Nephron (organoid): ENCODE data around the gene TMTC2.
A peak's percentile ranks its signal among the peaks of the same experiment; 100 is the strongest.

Experiments
- H3K27ac Mint-ChIP-seq, 3 experiments: 2 replicates each; pipeline ENCODE4 v1.8.0; 2020; ENCODE audit warnings: mixed read lengths in 3 of 3, mild to moderate bottlenecking in 2 of 3, moderate library complexity in 1 of 3
- H3K27me3 Mint-ChIP-seq: 2 replicates; pipeline ENCODE4 v1.8.0; 2021; ENCODE audit warnings: low read depth, mild to moderate bottlenecking, moderate library complexity, mixed read lengths
- H3K36me3 Mint-ChIP-seq: 2 replicates; pipeline ENCODE4 v1.8.0; 2020; ENCODE audit warnings: low read depth, mixed read lengths
- H3K4me1 Mint-ChIP-seq: 2 replicates; pipeline ENCODE4 v1.8.0; 2020; ENCODE audit warnings: mixed read lengths
- H3K4me3 Mint-ChIP-seq, 3 experiments: 2 replicates each; pipeline ENCODE4 v1.8.0; 2020; ENCODE audit warnings: mild to moderate bottlenecking in 3 of 3, mixed read lengths in 3 of 3, moderate library complexity in 2 of 3
- H3K9me3 Mint-ChIP-seq: 2 replicates; pipeline ENCODE4 v1.8.0; 2020; ENCODE audit warnings: mixed read lengths
- CTCF ChIP-seq, 3 experiments: fragments of 200-600 bp; sonication (generic); IDR thresholded peaks; one replicate each; pipeline ENCODE4 v1.5.0; 2021; ENCODE audit warnings: antibody characterized with exemption in 3 of 3; ENCODE audit not compliant: unreplicated experiment in 3 of 3

TMTC2 gene

GRCh38 chr12:82686168-82687020, at the start of gene TMTC2:
Gene TMTC2, plus strand, starts transcription at chr12:82686906.
- H3K36me3 Mint-ChIP-seq: no peaks in the 10 kb centered on the region
- H3K27ac Mint-ChIP-seq: peak within 1 kb of the TSS; percentile 94 to 95 (median 95)
- peaks cover 3% of the 10 kb centered on the region for H3K27me3 Mint-ChIP-seq
- peaks cover 46% of the 10 kb centered on the region for H3K4me1 Mint-ChIP-seq
- TF ChIP-seq CTCF (IDR thresholded peaks at IDR 0.05; ENCODE audit: unreplicated experiment in 3 of 3): no peak
- H3K4me3 Mint-ChIP-seq: peak within 1 kb of the TSS; percentile 90 to 95 (median 91)
- no peaks in the 10 kb centered on the region for H3K9me3 Mint-ChIP-seq

DNA sequence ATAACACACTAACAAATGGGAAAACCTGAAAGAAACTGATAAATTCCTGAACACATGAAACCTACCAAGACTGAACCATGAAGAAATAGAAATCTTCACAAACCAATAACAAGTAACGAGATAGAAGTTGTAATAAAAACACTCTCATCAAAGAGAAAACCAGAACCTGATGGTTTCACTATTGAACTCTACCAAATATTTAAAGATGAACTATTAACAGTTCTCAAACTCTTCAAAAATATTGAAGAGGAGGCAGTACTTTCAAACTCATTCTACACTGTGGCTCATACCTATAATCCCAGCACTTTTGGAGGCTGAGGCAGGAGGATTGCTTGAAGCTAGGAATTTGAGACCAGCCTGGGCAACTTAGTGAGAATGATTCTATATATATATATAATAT, 48.4 kb upstream of the TMTC2 start:
- no peak for TF ChIP-seq CTCF (IDR thresholded peaks at IDR 0.05; ENCODE audit: unreplicated experiment in 3 of 3)
- H3K36me3 Mint-ChIP-seq: no peaks in the 10 kb centered on the region
- no peaks in the 10 kb centered on the region for H3K4me1 Mint-ChIP-seq

DNA sequence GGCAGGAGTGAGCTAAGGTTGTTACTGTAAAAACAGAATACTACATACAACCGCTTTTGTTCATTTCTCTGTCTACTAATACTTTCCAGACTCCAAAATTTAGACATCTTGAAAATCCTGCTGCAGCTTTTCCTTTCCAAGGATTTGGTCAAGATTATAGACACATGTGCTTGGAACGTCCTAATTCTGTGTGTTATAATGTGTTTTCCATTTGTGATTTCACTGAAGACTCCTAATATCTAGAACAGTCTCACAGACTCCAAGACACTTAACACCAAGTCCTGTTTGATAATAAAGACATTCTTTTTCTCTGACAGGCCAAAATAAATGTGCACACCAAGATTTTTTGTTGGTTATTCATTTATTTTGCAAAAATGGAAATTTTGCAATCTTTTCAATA, 41.8 kb upstream of the TMTC2 start:
- Mint-ChIP-seq H3K4me3 (no peak overlapping the region), H3K4me1 (no peaks in the 10 kb centered on the region), H3K27ac (no peak overlapping the region), H3K27me3 (no peaks in the 10 kb centered on the region), H3K9me3 (no peaks in the 10 kb centered on the region), H3K36me3 (no peaks in the 10 kb centered on the region)
- TF ChIP-seq CTCF (IDR thresholded peaks at IDR 0.05; ENCODE audit: unreplicated experiment in 3 of 3): no peak

More for the DNA sequence above, 48.4 kb upstream of the TMTC2 start:
- Mint-ChIP-seq H3K27ac (no peak overlapping the region), H3K4me3 (no peak overlapping the region), H3K27me3 (no peaks in the 10 kb centered on the region), H3K9me3 (peaks cover 12% of the 10 kb centered on the region)

- Mint-ChIP-seq H3K4me1 (no peaks in the 10 kb centered on the region), H3K27ac (no peak overlapping the region), H3K27me3 (no peaks in the 10 kb centered on the region), H3K9me3 (no peaks in the 10 kb centered on the region), H3K4me3 (no peak overlapping the region), H3K36me3 (no peaks in the 10 kb centered on the region)
- no peak for TF ChIP-seq CTCF (IDR thresholded peaks at IDR 0.05; ENCODE audit: unreplicated experiment in 3 of 3)
Observed at GRCh38 chr12:82645414-82645813, 41.3 kb upstream of the TMTC2 start.

DNA sequence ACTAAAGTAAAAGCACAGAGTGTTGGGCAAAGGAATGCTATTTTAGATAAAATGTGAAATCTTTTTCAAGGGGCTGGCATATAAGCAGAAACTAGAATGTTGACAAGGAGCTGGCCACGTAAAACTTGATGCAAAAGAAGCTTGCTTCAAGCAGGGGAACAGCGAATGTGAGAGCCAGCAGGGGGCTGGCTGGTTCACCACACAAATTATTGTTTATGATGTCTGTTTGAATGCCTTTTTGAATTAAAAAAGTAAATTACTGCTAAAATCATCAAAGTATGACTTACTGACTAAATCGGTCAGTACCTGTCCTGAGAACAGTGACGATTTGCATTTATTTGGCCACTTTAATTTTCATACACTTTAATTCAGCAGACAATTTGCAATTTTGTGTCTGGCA, 38.9 kb upstream of the TMTC2 start:
- H3K36me3 Mint-ChIP-seq: no peaks in the 10 kb centered on the region
- H3K27ac Mint-ChIP-seq: no peak overlapping the region
- H3K4me1 Mint-ChIP-seq: no peaks in the 10 kb centered on the region
- H3K27me3 Mint-ChIP-seq: no peaks in the 10 kb centered on the region
- no peaks in the 10 kb centered on the region for H3K9me3 Mint-ChIP-seq
- TF ChIP-seq CTCF (IDR thresholded peaks at IDR 0.05; ENCODE audit: unreplicated experiment in 3 of 3): no peak
- H3K4me3 Mint-ChIP-seq: no peak overlapping the region
